GM23338 (cell line): Measurements from ENCODE around the gene XKR7. TPM values are rescaled to one million over a fixed set of nuclear protein-coding genes. Genes with fewer than 3 reads are reported as not detected.

Experiments
- ATAC-seq: fragments of 200-7000 bp; cut with Tn5 transposase; 3 replicates; pipeline ENCODE4 v1.9.1; 2020
- DNase-seq: peaks from one replicate; pipeline ENCODE4 v3.0.0-alpha.2; 2015; ENCODE audit warnings: low spot score
- H2AFZ ChIP-seq: fragments of 200-600 bp; sonication (generic); 2 replicates; pipeline ENCODE4 v1.8.0; 2016; ENCODE audit warnings: antibody characterized with exemption, mild to moderate bottlenecking, moderate library complexity
- H3F3A ChIP-seq: fragments of 200-600 bp; sonication (generic); replicated peaks from 2 replicates; pipeline ENCODE4 v1.8.0; 2017; ENCODE audit warnings: antibody characterized with exemption, mixed run types, low read depth
- H3K27ac ChIP-seq: fragments of 200-600 bp; sonication (generic); 2 replicates; pipeline ENCODE4 v1.6.1; 2016; ENCODE audit warnings: low read depth
- H3K27me3 ChIP-seq: fragments of 200-600 bp; sonication (generic); 2 replicates; pipeline ENCODE4 v1.8.0; 2016; ENCODE audit warnings: mild to moderate bottlenecking, mixed run types, moderate library complexity; ENCODE audit not compliant: insufficient read depth
- H3K36me3 ChIP-seq: fragments of 200-600 bp; sonication (generic); 2 replicates; pipeline ENCODE4 v1.8.0; 2016; ENCODE audit warnings: mild to moderate bottlenecking; ENCODE audit not compliant: insufficient read depth
- H3K4me1 ChIP-seq: fragments of 200-600 bp; sonication (generic); 2 replicates; pipeline ENCODE4 v1.8.0; 2016; ENCODE audit warnings: mild to moderate bottlenecking, moderate library complexity; ENCODE audit not compliant: insufficient read depth
- H3K4me2 ChIP-seq: fragments of 200-600 bp; sonication (generic); 2 replicates; pipeline ENCODE4 v1.7.1; 2017; ENCODE audit warnings: mixed run types
- H3K4me3 ChIP-seq: fragments of 200-600 bp; sonication (generic); 2 replicates; pipeline ENCODE4 v1.6.1; 2016; ENCODE audit warnings: mixed run types
- H3K79me2 ChIP-seq: fragments of 200-600 bp; sonication (generic); replicated peaks from 2 replicates; pipeline ENCODE4 v1.8.0; 2017; ENCODE audit warnings: mild to moderate bottlenecking; ENCODE audit not compliant: insufficient read depth
- H3K9me2 ChIP-seq: fragments of 200-600 bp; sonication (generic); 2 replicates; pipeline ENCODE4 v1.8.0; 2017; ENCODE audit not compliant: insufficient read depth
- H4K20me1 ChIP-seq: fragments of 200-600 bp; sonication (generic); replicated peaks from 2 replicates; pipeline ENCODE4 v1.8.0; 2017; ENCODE audit warnings: mild to moderate bottlenecking; ENCODE audit not compliant: insufficient read depth
- H3K27ac Mint-ChIP-seq: 2 replicates; pipeline ENCODE4 v1.8.0; 2020; ENCODE audit warnings: inconsistent platforms, mild to moderate bottlenecking, moderate library complexity, mixed read lengths
- H3K27me3 Mint-ChIP-seq: 3 replicates; pipeline ENCODE4 v1.8.0; 2022; ENCODE audit warnings: low read depth, mild to moderate bottlenecking, moderate library complexity, mixed read lengths, inconsistent platforms; ENCODE audit not compliant: insufficient read depth, poor library complexity
- H3K36me3 Mint-ChIP-seq: 3 replicates; pipeline ENCODE4 v1.8.0; 2021; ENCODE audit warnings: low read depth, mild to moderate bottlenecking, inconsistent platforms, moderate library complexity, mixed read lengths
- H3K4me1 Mint-ChIP-seq: 3 replicates; pipeline ENCODE4 v1.8.0; 2020; ENCODE audit warnings: mild to moderate bottlenecking, inconsistent platforms, mixed read lengths
- H3K4me3 Mint-ChIP-seq: 3 replicates; pipeline ENCODE4 v1.8.0; 2021; ENCODE audit warnings: moderate library complexity, mild to moderate bottlenecking, inconsistent platforms, mixed read lengths
- H3K9me3 Mint-ChIP-seq: 3 replicates; pipeline ENCODE4 v1.8.0; 2020; ENCODE audit warnings: moderate library complexity, mild to moderate bottlenecking, inconsistent platforms, mixed read lengths
- CREB1 ChIP-seq: fragments of 250-450 bp; sonication (Bioruptor Pico); IDR thresholded peaks from 2 replicates; pipeline ENCODE4 v1.5.0; 2020; ENCODE audit warnings: low read depth, mild to moderate bottlenecking, moderate library complexity
- EZH2phosphoT487 ChIP-seq: fragments of 200-600 bp; sonication (generic); IDR thresholded peaks from one replicate; pipeline ENCODE4 v1.8.1; 2018; ENCODE audit warnings: antibody characterized with exemption; ENCODE audit not compliant: unreplicated experiment
- NANOG ChIP-seq: IDR thresholded peaks from 2 replicates; pipeline ENCODE4 v1.6.1; 2016; ENCODE audit warnings: antibody characterized with exemption, borderline replicate concordance
- POLR2AphosphoS5 ChIP-seq: IDR thresholded peaks from 2 replicates; pipeline ENCODE4 v1.6.1; 2016; ENCODE audit warnings: antibody characterized with exemption, low read depth
- STAT1 ChIP-seq: IDR thresholded peaks from one replicate; pipeline ENCODE4 v1.6.1; 2016; ENCODE audit warnings: antibody characterized with exemption; ENCODE audit not compliant: unreplicated experiment
- polyA plus RNA-seq: library from polyadenylated mRNA; unstranded; fragments of >200 nt; fragmentation: Nextera tagmentation; extraction: Ambion mirVana; gene quantifications from 2 replicates; pipeline ENCODE4 v1.2.1, GENCODE V29; 2016
- total RNA-seq: library from RNA; depleted of rRNA; stranded (reverse); fragments of >200 nt; shearing (Covaris generic); gene quantifications from 2 replicates; pipeline ENCODE4 v1.2.3, GENCODE V29; 2014
- TF ChIP-seq, protein P1 (sequence below): fragments of 250-450 bp; sonication (Bioruptor Pico); IDR thresholded peaks from 2 replicates; pipeline ENCODE4 v1.5.0; 2020; ENCODE audit warnings: mild to moderate bottlenecking, moderate library complexity
- TF ChIP-seq, protein P2 (sequence below): IDR thresholded peaks from one replicate; pipeline ENCODE4 v1.6.1; 2018; ENCODE audit warnings: antibody characterized with exemption; ENCODE audit not compliant: unreplicated experiment
- TF ChIP-seq, protein P3 (sequence below): IDR thresholded peaks from 2 replicates; pipeline ENCODE4 v1.6.1; 2016; ENCODE audit warnings: antibody characterized with exemption

Gene XKR7
- total and polyA plus RNA-seq, 2 experiments from 2014 or later: 0.61 to 3.9 TPM

DNA sequence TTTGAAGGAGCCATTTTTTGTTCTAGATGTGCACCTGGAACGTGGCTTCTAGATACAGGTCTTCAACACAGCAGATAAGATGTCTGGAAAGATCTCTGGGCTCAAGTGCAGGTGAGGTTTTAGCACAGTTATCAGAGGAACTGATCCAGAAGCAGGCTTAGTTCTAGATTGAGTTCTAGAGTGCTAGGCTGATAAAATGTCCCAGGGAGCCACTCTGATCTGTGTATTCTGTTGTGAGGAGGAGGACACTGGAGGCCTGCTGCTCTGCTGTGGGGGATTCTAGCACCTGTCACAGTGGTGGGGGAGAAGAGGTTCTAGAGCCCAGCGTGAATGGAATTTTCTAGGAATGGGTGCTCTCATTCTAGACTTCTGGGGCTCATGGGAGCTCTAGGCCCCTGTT is 30.3 kb downstream of the XKR7 start (continued):
- TF ChIP-seq, protein P1, sequence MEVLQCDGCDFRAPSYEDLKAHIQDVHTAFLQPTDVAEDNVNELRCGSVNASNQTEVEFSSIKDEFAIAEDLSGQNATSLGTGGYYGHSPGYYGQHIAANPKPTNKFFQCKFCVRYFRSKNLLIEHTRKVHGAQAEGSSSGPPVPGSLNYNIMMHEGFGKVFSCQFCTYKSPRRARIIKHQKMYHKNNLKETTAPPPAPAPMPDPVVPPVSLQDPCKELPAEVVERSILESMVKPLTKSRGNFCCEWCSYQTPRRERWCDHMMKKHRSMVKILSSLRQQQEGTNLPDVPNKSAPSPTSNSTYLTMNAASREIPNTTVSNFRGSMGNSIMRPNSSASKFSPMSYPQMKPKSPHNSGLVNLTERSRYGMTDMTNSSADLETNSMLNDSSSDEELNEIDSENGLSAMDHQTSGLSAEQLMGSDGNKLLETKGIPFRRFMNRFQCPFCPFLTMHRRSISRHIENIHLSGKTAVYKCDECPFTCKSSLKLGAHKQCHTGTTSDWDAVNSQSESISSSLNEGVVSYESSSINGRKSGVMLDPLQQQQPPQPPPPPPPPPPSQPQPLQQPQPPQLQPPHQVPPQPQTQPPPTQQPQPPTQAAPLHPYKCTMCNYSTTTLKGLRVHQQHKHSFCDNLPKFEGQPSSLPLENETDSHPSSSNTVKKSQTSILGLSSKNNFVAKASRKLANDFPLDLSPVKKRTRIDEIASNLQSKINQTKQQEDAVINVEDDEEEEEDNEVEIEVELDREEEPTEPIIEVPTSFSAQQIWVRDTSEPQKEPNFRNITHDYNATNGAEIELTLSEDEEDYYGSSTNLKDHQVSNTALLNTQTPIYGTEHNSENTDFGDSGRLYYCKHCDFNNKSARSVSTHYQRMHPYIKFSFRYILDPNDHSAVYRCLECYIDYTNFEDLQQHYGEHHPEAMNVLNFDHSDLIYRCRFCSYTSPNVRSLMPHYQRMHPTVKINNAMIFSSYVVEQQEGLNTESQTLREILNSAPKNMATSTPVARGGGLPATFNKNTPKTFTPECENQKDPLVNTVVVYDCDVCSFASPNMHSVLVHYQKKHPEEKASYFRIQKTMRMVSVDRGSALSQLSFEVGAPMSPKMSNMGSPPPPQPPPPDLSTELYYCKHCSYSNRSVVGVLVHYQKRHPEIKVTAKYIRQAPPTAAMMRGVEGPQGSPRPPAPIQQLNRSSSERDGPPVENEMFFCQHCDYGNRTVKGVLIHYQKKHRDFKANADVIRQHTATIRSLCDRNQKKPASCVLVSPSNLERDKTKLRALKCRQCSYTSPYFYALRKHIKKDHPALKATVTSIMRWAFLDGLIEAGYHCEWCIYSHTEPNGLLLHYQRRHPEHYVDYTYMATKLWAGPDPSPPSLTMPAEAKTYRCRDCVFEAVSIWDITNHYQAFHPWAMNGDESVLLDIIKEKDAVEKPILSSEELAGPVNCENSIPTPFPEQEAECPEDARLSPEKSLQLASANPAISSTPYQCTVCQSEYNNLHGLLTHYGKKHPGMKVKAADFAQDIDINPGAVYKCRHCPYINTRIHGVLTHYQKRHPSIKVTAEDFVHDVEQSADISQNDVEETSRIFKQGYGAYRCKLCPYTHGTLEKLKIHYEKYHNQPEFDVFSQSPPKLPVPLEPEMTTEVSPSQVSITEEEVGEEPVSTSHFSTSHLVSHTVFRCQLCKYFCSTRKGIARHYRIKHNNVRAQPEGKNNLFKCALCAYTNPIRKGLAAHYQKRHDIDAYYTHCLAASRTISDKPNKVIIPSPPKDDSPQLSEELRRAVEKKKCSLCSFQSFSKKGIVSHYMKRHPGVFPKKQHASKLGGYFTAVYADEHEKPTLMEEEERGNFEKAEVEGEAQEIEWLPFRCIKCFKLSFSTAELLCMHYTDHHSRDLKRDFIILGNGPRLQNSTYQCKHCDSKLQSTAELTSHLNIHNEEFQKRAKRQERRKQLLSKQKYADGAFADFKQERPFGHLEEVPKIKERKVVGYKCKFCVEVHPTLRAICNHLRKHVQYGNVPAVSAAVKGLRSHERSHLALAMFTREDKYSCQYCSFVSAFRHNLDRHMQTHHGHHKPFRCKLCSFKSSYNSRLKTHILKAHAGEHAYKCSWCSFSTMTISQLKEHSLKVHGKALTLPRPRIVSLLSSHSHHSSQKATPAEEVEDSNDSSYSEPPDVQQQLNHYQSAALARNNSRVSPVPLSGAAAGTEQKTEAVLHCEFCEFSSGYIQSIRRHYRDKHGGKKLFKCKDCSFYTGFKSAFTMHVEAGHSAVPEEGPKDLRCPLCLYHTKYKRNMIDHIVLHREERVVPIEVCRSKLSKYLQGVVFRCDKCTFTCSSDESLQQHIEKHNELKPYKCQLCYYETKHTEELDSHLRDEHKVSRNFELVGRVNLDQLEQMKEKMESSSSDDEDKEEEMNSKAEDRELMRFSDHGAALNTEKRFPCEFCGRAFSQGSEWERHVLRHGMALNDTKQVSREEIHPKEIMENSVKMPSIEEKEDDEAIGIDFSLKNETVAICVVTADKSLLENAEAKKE (CRISPR knock-in tag): no peak
- TF ChIP-seq, protein P2, sequence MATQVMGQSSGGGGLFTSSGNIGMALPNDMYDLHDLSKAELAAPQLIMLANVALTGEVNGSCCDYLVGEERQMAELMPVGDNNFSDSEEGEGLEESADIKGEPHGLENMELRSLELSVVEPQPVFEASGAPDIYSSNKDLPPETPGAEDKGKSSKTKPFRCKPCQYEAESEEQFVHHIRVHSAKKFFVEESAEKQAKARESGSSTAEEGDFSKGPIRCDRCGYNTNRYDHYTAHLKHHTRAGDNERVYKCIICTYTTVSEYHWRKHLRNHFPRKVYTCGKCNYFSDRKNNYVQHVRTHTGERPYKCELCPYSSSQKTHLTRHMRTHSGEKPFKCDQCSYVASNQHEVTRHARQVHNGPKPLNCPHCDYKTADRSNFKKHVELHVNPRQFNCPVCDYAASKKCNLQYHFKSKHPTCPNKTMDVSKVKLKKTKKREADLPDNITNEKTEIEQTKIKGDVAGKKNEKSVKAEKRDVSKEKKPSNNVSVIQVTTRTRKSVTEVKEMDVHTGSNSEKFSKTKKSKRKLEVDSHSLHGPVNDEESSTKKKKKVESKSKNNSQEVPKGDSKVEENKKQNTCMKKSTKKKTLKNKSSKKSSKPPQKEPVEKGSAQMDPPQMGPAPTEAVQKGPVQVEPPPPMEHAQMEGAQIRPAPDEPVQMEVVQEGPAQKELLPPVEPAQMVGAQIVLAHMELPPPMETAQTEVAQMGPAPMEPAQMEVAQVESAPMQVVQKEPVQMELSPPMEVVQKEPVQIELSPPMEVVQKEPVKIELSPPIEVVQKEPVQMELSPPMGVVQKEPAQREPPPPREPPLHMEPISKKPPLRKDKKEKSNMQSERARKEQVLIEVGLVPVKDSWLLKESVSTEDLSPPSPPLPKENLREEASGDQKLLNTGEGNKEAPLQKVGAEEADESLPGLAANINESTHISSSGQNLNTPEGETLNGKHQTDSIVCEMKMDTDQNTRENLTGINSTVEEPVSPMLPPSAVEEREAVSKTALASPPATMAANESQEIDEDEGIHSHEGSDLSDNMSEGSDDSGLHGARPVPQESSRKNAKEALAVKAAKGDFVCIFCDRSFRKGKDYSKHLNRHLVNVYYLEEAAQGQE: no peak

DNA sequence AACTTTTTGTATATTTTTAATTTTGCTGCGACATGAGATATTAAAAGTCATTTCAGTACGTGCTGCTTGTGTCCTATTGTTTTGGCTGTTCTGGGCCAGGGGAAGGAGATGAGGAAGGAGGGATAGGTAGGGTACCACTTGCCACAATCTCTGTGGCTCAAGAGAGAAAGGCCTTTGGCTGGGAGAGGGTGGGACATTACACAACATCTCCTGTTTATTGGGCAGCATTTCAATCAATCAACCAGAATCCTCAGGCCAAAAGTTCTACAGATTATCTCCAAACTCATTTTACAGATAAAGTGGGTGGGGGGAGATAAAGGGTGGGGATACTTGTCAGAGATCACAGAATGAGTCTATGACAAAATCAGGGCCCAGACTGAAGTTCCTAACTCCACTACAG is 35.4 kb downstream of the XKR7 start:
- Histone ChIP-seq H3K4me1 (peaks cover 24% of the 10 kb centered on the region), H3K79me2 (no peaks in the 10 kb centered on the region), H3K4me2 (no peak overlapping the region), H3K36me3 (no peaks in the 10 kb centered on the region), H3F3A (peaks cover 5% of the 10 kb centered on the region; the same call in 1 of the 2 replicates), H3K27ac (no peak overlapping the region), H3K27me3 (no peaks in the 10 kb centered on the region), H2AFZ (no peak overlapping the region), H3K9me2 (peaks cover 4% of the 10 kb centered on the region), H3K4me3 (no peak overlapping the region), H4K20me1 (no peaks in the 10 kb centered on the region; the same call in 1 of the 2 replicates)
- Mint-ChIP-seq H3K27ac (no peak overlapping the region), H3K4me3 (no peak overlapping the region), H3K9me3 (peaks cover 31% of the 10 kb centered on the region), H3K36me3 (no peaks in the 10 kb centered on the region; the same call in 2 of the 3 replicates), H3K4me1 (peaks cover 22% of the 10 kb centered on the region), H3K27me3 (peaks cover 22% of the 10 kb centered on the region)
- ATAC-seq (no peak), DNase-seq (peak; percentile 37)
- TF ChIP-seq EZH2phosphoT487: no peak
- TF ChIP-seq STAT1: no peak
- no peak for TF ChIP-seq POLR2AphosphoS5
- TF ChIP-seq, protein P3, sequence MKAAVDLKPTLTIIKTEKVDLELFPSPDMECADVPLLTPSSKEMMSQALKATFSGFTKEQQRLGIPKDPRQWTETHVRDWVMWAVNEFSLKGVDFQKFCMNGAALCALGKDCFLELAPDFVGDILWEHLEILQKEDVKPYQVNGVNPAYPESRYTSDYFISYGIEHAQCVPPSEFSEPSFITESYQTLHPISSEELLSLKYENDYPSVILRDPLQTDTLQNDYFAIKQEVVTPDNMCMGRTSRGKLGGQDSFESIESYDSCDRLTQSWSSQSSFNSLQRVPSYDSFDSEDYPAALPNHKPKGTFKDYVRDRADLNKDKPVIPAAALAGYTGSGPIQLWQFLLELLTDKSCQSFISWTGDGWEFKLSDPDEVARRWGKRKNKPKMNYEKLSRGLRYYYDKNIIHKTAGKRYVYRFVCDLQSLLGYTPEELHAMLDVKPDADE: no peak
- TF ChIP-seq CREB1 (CRISPR knock-in tag): no peak
- no peak for TF ChIP-seq NANOG
